Measurements from ENCODE around the gene DRGX. TPM values are rescaled to one million over a fixed set of nuclear protein-coding genes. Genes with fewer than 3 reads are reported as not detected.

The DRGX gene
- total RNA-seq, 5 donors from 2014 or later (not counting 1 experiment from before 2014, with no cell fraction given) = not detected

DNA sequence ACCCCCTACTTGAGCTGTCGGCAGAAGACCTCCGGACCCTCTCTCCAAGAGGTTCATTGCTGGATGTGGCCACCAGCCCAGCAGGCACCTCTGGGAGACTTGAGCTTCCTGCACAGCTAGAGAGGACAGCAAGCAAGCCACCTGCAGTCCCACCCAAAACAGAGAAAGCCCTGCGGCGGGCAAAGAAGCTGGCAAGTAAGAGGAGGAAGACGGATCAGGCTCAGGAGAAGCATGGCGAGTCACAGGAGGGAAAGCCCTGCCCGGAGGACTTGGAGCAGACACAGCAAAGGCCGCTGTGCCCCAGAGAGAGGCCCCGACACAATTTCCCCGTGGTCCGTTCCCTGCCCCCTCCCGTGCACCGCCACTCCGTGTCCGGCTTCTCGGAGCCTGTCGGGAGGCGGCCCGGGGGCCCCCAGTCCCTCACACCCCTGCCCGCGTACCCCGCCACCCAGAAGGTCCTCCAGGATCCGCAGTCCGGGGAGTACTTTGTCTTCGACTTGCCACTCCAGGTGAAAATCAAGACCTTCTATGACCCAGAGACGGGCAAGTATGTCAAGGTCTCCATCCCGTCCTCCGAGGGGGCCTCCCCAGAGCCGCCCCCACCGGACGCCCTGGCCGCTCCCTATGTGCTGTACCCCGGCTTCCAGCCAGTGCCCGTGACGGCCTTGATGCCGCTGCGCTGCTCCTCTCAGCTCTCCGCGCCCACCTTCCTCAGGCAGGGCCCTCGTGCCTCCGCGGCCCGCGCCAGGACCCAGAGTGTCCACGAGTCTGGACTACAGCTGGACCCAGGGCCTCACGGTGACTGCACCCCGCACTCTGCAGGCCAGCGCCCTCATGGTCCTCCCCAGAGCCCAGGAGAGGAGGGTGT, 69.7 kb downstream of the DRGX start:
- no peak overlapping the region for H3K27ac ChIP-seq (ENCODE audit: low read length)
- peaks cover 0 to 14% of the 10 kb centered on the region in 2 experiments for H3K27me3 ChIP-seq (replicated peaks in 1 of 2; ENCODE audit: control insufficient read depth in 2 of 2, extremely low read depth in 1 of 2, insufficient read depth in 2 of 2, low read length in 1 of 2)
- WGBS (ENCODE audit: insufficient coverage) = 90% methylated on average over 42 of the region's 48 CpGs
- ChIA-PET POLR2A (no interaction called here), CTCF (interaction anchor here in 1 of 2 donors (0.6 kb wide), 1 partner anchor 38 kb away, joined by 3 read pairs; no protein-coding TSS in a partner anchor)
- no peaks in the 10 kb centered on the region for H3K9me3 ChIP-seq
- no peak overlapping the region for H3K4me3 ChIP-seq (ENCODE audit: control insufficient read depth in 1 of 2, extremely low read depth in 1 of 2, low read length in 1 of 2)
- ATAC-seq (replicated peaks in 1 of 4) (no peak), DNase-seq (no peak)
- H3K27me3 Mint-ChIP-seq = peaks cover 0 to 11% of the 10 kb centered on the region in 2 donors
- H3K4me3 Mint-ChIP-seq = no peak overlapping the region
- H3K27ac Mint-ChIP-seq = no peak overlapping the region
- no peaks in the 10 kb centered on the region for H3K36me3 Mint-ChIP-seq
- H3K36me3 ChIP-seq (ENCODE audit: control insufficient read depth in 2 of 2, extremely low read depth in 1 of 2, insufficient read depth in 1 of 2, low read length in 1 of 2) = no peaks in the 10 kb centered on the region
- no peaks in the 10 kb centered on the region for H3K4me1 ChIP-seq (ENCODE audit: control insufficient read depth in 1 of 2, extremely low read depth in 1 of 2, insufficient read depth in 2 of 2, low read length in 2 of 2)
- H3K9me3 Mint-ChIP-seq = no peaks in the 10 kb centered on the region
- no peaks in the 10 kb centered on the region for H3K4me1 Mint-ChIP-seq

DNA sequence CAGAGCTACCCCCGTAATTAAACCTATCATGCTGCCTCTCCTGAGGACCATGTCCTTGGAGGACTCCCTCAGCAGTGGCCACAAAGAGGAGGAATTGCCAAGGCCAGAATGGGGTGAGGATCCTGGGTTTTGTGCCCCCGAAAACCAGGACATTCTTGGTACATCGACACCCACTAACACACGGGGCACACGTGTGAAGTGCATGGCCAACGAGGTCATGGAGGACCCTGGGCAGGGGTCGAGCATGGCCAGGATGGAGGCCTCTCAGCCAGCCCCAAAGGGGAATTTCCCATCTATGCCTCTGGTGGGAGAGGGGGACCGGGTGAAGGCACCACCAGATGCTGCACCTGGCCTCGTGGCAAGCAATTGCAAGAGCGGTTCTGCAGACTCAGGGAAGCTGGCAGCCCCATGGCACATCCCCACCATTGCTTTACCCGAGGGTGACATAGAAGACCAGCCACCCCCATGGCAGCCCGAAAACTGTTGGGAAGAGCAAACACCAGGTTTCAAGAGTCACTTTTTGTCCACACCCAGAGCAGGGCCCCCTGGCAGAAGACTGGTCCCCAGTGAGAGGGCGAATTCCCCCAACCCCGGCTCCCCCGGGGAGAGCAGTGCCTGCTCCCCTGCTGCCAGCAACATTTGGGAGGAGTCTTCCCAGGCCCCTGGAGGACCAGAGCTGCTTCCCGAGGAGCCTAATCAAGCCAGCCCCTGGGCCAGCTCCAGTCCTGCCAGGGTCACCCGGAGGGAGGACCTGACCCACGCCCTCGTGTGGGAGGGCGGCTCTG, 70.6 kb downstream of the DRGX start:
- Mint-ChIP-seq H3K27ac (no peak overlapping the region), H3K36me3 (no peaks in the 10 kb centered on the region), H3K4me1 (no peaks in the 10 kb centered on the region), H3K9me3 (no peaks in the 10 kb centered on the region), H3K4me3 (no peak overlapping the region), H3K27me3 (peaks cover 0 to 11% of the 10 kb centered on the region in 2 donors)
- ATAC-seq (replicated peaks in 1 of 4) (no peak), DNase-seq (no peak)
- H3K4me1 ChIP-seq (ENCODE audit: control insufficient read depth in 1 of 2, extremely low read depth in 1 of 2, insufficient read depth in 2 of 2, low read length in 2 of 2) = no peaks in the 10 kb centered on the region
- CTCF ChIA-PET = no interaction called here
- POLR2A ChIA-PET = no interaction called here
- H3K27me3 ChIP-seq (replicated peaks in 1 of 2; ENCODE audit: control insufficient read depth in 2 of 2, extremely low read depth in 1 of 2, insufficient read depth in 2 of 2, low read length in 1 of 2) = peaks cover 0 to 13% of the 10 kb centered on the region in 2 experiments
- H3K4me3 ChIP-seq (ENCODE audit: control insufficient read depth in 1 of 2, extremely low read depth in 1 of 2, low read length in 1 of 2) = no peak overlapping the region
- 84% methylated on average over 16 of the region's 20 CpGs for WGBS (ENCODE audit: insufficient coverage)
- H3K36me3 ChIP-seq (ENCODE audit: control insufficient read depth in 2 of 2, extremely low read depth in 1 of 2, insufficient read depth in 1 of 2, low read length in 1 of 2) = no peaks in the 10 kb centered on the region
- no peaks in the 10 kb centered on the region for H3K9me3 ChIP-seq
- H3K27ac ChIP-seq (ENCODE audit: low read length) = no peak overlapping the region

DNA sequence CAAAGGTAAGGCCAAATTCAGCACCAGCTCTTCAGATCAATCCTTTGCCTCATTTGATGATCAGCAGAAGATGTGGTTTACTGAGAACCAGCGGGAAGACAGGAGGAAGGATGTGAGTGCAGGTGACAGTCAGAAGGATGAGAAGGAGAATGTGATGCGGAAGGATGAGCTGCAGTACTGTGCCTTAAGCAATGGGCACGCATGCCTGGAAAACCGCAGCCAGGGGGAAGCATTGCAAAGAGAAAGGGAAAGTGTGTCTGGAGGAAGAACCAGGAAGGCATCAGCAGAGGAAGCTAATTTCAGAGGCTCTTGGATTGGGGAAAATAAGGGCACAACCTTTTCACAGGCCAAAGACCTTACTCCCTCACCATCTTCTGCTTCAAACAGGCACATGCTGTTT, 71.2 kb downstream of the DRGX start:
- CTCF ChIA-PET = no interaction called here

DNA sequence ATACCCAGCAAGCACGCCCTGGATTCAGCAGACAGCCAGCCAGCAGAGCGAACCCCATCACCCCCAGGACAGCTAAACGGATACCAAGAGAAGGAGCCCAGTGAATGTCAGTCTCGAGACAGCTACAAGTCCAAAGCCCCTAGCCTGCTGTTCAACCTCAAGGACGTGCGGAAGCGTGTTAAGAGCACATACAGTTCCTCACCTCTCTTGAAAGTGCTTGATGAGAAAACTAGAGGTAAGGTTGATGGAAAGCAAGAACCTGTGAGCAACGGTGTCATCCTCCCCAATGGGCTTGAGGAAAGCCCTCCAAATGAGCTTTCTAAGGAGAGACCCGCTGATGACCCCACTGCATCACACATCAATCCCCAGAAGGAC, 72.0 kb downstream of the DRGX start:
- no peak overlapping the region for H3K27ac ChIP-seq (ENCODE audit: low read length)
- no peaks in the 10 kb centered on the region for H3K9me3 ChIP-seq
- H3K4me3 Mint-ChIP-seq = no peak overlapping the region
- no peak overlapping the region for H3K4me3 ChIP-seq (ENCODE audit: control insufficient read depth in 1 of 2, extremely low read depth in 1 of 2, low read length in 1 of 2)
- peaks cover 0 to 5% of the 10 kb centered on the region in 2 donors for H3K27me3 Mint-ChIP-seq
- ChIA-PET POLR2A (no interaction called here), CTCF (no interaction called here)
- no peak overlapping the region for H3K27ac Mint-ChIP-seq
- DNase-seq = no peak
- no peaks in the 10 kb centered on the region for H3K36me3 Mint-ChIP-seq
- no peaks in the 10 kb centered on the region for H3K9me3 Mint-ChIP-seq
- H3K36me3 ChIP-seq (ENCODE audit: control insufficient read depth in 2 of 2, extremely low read depth in 1 of 2, insufficient read depth in 1 of 2, low read length in 1 of 2) = no peaks in the 10 kb centered on the region
- no peaks in the 10 kb centered on the region for H3K4me1 ChIP-seq (ENCODE audit: control insufficient read depth in 1 of 2, extremely low read depth in 1 of 2, insufficient read depth in 2 of 2, low read length in 2 of 2)
- 89% methylated on average over 3 of the region's 9 CpGs for WGBS (ENCODE audit: insufficient coverage)
- no peak for ATAC-seq (replicated peaks in 1 of 4)
- H3K4me1 Mint-ChIP-seq = no peaks in the 10 kb centered on the region
- peaks cover 0 to 11% of the 10 kb centered on the region in 2 experiments for H3K27me3 ChIP-seq (replicated peaks in 1 of 2; ENCODE audit: control insufficient read depth in 2 of 2, extremely low read depth in 1 of 2, insufficient read depth in 2 of 2, low read length in 1 of 2)

More for the DNA sequence above, 71.2 kb downstream of the DRGX start:
- no peaks in the 10 kb centered on the region for H3K9me3 ChIP-seq
- Mint-ChIP-seq H3K36me3 (no peaks in the 10 kb centered on the region), H3K27me3 (peaks cover 0 to 11% of the 10 kb centered on the region in 2 donors), H3K4me3 (no peak overlapping the region), H3K9me3 (no peaks in the 10 kb centered on the region), H3K4me1 (no peaks in the 10 kb centered on the region), H3K27ac (no peak overlapping the region)
- H3K4me1 ChIP-seq (ENCODE audit: control insufficient read depth in 1 of 2, extremely low read depth in 1 of 2, insufficient read depth in 2 of 2, low read length in 2 of 2) = no peaks in the 10 kb centered on the region
- H3K27me3 ChIP-seq (replicated peaks in 1 of 2; ENCODE audit: control insufficient read depth in 2 of 2, extremely low read depth in 1 of 2, insufficient read depth in 2 of 2, low read length in 1 of 2) = peaks cover 0 to 11% of the 10 kb centered on the region in 2 experiments
- WGBS (ENCODE audit: insufficient coverage) = 82% methylated on average over 3 of the region's 4 CpGs
- POLR2A ChIA-PET = no interaction called here
- no peak for DNase-seq
- no peaks in the 10 kb centered on the region for H3K36me3 ChIP-seq (ENCODE audit: control insufficient read depth in 2 of 2, extremely low read depth in 1 of 2, insufficient read depth in 1 of 2, low read length in 1 of 2)
- no peak overlapping the region for H3K4me3 ChIP-seq (ENCODE audit: control insufficient read depth in 1 of 2, extremely low read depth in 1 of 2, low read length in 1 of 2)
- no peak for ATAC-seq (replicated peaks in 1 of 4)
- H3K27ac ChIP-seq (ENCODE audit: low read length) = no peak overlapping the region

DNA sequence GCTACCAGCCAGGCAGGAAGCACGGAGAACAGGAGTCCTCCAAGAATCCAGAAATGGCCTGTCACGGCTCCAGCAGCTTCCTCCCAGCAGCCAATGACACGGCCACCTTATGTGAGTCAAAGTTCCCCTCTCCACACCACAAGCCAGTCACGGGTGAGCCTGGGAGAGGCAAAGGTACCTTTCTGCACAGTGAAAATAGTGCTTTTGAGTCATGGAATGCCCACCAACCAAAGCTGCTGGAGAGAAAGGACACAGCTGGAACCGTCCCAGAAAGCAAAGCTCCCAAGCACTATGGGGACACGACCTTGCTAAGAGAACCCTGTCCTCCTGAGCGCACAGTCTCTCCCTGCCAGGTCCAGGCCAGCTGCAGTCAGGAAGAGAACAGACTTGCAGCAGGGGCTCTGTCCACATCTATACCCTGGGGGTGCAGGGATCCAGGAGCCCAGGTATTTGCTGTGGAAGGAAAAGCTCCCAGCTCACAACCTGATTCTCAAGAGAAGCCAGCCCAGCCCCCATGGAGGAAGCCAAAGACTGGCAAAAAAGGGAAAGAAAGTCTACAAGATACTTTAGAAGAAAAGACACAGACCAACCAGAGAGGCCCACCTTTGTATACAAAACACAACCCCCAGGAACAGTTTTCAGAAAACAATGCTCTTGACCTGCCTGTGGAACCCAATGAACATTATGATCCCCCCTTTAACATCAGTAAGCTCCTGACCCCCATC, 72.6 kb downstream of the DRGX start:
- WGBS (ENCODE audit: insufficient coverage) = 57% methylated on average over 5 of the region's 7 CpGs
- ChIA-PET CTCF (no interaction called here), POLR2A (no interaction called here)
- Histone ChIP-seq H3K4me1 (ENCODE audit: control insufficient read depth in 1 of 2, extremely low read depth in 1 of 2, insufficient read depth in 2 of 2, low read length in 2 of 2) (no peaks in the 10 kb centered on the region), H3K4me3 (ENCODE audit: control insufficient read depth in 1 of 2, extremely low read depth in 1 of 2, low read length in 1 of 2) (no peak overlapping the region), H3K9me3 (no peaks in the 10 kb centered on the region), H3K27ac (ENCODE audit: low read length) (no peak overlapping the region), H3K36me3 (ENCODE audit: control insufficient read depth in 2 of 2, extremely low read depth in 1 of 2, insufficient read depth in 1 of 2, low read length in 1 of 2) (no peaks in the 10 kb centered on the region), H3K27me3 (replicated peaks in 1 of 2; ENCODE audit: control insufficient read depth in 2 of 2, extremely low read depth in 1 of 2, insufficient read depth in 2 of 2, low read length in 1 of 2) (peaks cover 0 to 11% of the 10 kb centered on the region in 2 experiments)
- Mint-ChIP-seq H3K4me1 (no peaks in the 10 kb centered on the region), H3K9me3 (no peaks in the 10 kb centered on the region), H3K27ac (no peak overlapping the region), H3K4me3 (no peak overlapping the region), H3K27me3 (peaks cover 0 to 3% of the 10 kb centered on the region in 2 donors), H3K36me3 (no peaks in the 10 kb centered on the region)
- DNase-seq (no peak), ATAC-seq (replicated peaks in 1 of 4) (no peak)

DNA sequence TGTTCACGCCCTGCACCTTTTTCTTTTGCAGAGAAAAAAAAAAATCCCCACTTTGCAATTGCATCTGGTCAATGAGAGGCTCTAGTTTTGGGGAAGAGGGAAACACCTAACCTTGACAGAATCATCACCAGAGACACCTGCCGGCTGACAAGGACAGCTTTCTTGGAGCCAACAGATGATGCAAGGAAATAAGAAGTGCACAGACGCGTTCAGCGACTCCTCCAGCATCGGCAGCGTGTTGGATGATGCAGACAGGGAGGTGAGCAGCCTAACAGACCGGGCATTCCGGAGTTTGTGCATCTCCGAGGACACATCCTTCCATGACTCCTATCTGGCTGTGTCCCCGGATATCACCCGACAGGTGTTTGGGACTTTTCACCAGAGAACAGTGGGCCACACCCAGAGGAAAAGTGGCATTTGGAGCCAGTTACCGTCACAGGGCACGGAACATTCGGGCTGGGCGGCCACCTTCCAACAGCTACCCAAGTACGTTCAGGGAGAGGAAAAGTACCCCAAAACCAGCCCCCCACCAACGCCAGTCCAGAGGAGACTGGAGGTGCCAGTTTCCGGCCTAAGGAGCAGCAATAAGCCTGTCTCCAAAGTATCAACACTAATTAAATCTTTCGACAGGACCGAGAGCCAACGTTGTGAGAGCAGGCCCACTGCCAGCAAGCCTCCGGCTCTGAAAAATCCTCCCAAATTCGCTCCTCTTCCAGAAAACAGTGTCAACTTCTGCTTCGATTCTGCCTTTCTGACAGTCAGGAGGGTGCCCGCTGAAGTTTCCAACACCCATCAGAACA, 73.3 kb downstream of the DRGX start:
- H3K36me3 Mint-ChIP-seq = no peaks in the 10 kb centered on the region
- H3K4me1 Mint-ChIP-seq = no peaks in the 10 kb centered on the region
- peaks cover 0 to 3% of the 10 kb centered on the region in 2 donors for H3K27me3 Mint-ChIP-seq
- CTCF ChIA-PET = no interaction called here
- WGBS (ENCODE audit: insufficient coverage) = 89% methylated on average over 23 of the region's 26 CpGs
- no peak for ATAC-seq (replicated peaks in 1 of 4)
- Histone ChIP-seq H3K4me3 (ENCODE audit: control insufficient read depth in 1 of 2, extremely low read depth in 1 of 2, low read length in 1 of 2) (no peak overlapping the region), H3K4me1 (ENCODE audit: control insufficient read depth in 1 of 2, extremely low read depth in 1 of 2, insufficient read depth in 2 of 2, low read length in 2 of 2) (no peaks in the 10 kb centered on the region), H3K36me3 (ENCODE audit: control insufficient read depth in 2 of 2, extremely low read depth in 1 of 2, insufficient read depth in 1 of 2, low read length in 1 of 2) (no peaks in the 10 kb centered on the region), H3K27ac (ENCODE audit: low read length) (no peak overlapping the region), H3K27me3 (replicated peaks in 1 of 2; ENCODE audit: control insufficient read depth in 2 of 2, extremely low read depth in 1 of 2, insufficient read depth in 2 of 2, low read length in 1 of 2) (peaks cover 0 to 11% of the 10 kb centered on the region in 2 experiments), H3K9me3 (no peaks in the 10 kb centered on the region)
- POLR2A ChIA-PET = no interaction called here
- no peak overlapping the region for H3K27ac Mint-ChIP-seq
- H3K9me3 Mint-ChIP-seq = no peaks in the 10 kb centered on the region
- DNase-seq = no peak
- H3K4me3 Mint-ChIP-seq = no peak overlapping the region

Measured in T-cell (primary cell).